Loucy (cell line): ENCODE data around the gene TBC1D1.

Source experiments
- H2AFZ ChIP-seq: fragments of 200-600 bp; sonication (generic); 2 replicates; pipeline ENCODE4 v1.6.0; 2016; ENCODE audit warnings: antibody characterized with exemption, mild to moderate bottlenecking, low read length, moderate library complexity
- H3F3A ChIP-seq: fragments of 200-600 bp; 2 replicates; pipeline ENCODE4 v1.6.0; 2016; ENCODE audit warnings: antibody characterized with exemption, low read depth, mild to moderate bottlenecking
- H3K27me3 ChIP-seq: fragments of 200-600 bp; sonication (generic); 2 replicates; pipeline ENCODE4 v1.6.1; 2014; ENCODE audit warnings: low read length, mild to moderate bottlenecking; ENCODE audit not compliant: insufficient read depth, poor library complexity, severe bottlenecking
- H3K36me3 ChIP-seq: fragments of 200-600 bp; sonication (generic); 2 replicates; pipeline ENCODE4 v1.6.1; 2016; ENCODE audit warnings: low read length; ENCODE audit not compliant: insufficient read depth
- H3K4me1 ChIP-seq: fragments of 200-600 bp; sonication (generic); 2 replicates; pipeline ENCODE4 v1.5.1; 2014; ENCODE audit warnings: low read length, mild to moderate bottlenecking; ENCODE audit not compliant: insufficient read depth, poor library complexity, severe bottlenecking
- H3K4me2 ChIP-seq: fragments of 200-600 bp; sonication (generic); 2 replicates; pipeline ENCODE4 v1.6.0; 2014; ENCODE audit warnings: antibody characterized with exemption, low read length, low read depth, mild to moderate bottlenecking; ENCODE audit not compliant: poor library complexity, severe bottlenecking
- H3K4me3 ChIP-seq: fragments of 200-600 bp; sonication (generic); 2 replicates; pipeline ENCODE4 v1.5.1; 2014; ENCODE audit warnings: low read length, mild to moderate bottlenecking, mixed read lengths; ENCODE audit not compliant: poor library complexity, severe bottlenecking
- H3K79me2 ChIP-seq: fragments of 200-600 bp; sonication (generic); 2 replicates; pipeline ENCODE4 v1.6.1; 2014; ENCODE audit warnings: low read length; ENCODE audit not compliant: insufficient read depth
- H3K9ac ChIP-seq: fragments of 200-600 bp; sonication (generic); 2 replicates; pipeline ENCODE4 v1.6.0; 2014; ENCODE audit warnings: mild to moderate bottlenecking, low read depth, low read length, moderate library complexity; ENCODE audit not compliant: poor library complexity, severe bottlenecking
- H3K9me2 ChIP-seq: fragments of 200-600 bp; sonication (generic); replicated peaks from 2 replicates; pipeline ENCODE4 v1.6.1; 2016; ENCODE audit warnings: low read depth, low read length, mixed read lengths
- H3K9me3 ChIP-seq: fragments of 200-600 bp; sonication (generic); 2 replicates; pipeline ENCODE4 v1.6.1; 2014; ENCODE audit warnings: mild to moderate bottlenecking, antibody characterized with exemption, low read length, low read depth; ENCODE audit not compliant: insufficient read depth
- H4K20me1 ChIP-seq: fragments of 200-600 bp; sonication (generic); 2 replicates; pipeline ENCODE4 v1.6.0; 2014; ENCODE audit warnings: antibody characterized with exemption, low read length, mild to moderate bottlenecking; ENCODE audit not compliant: insufficient read depth, poor library complexity, severe bottlenecking
- EZH2phosphoT487 ChIP-seq: fragments of 200-600 bp; IDR thresholded peaks from 2 replicates; pipeline ENCODE4 v1.6.1; 2018; ENCODE audit warnings: antibody characterized with exemption, mild to moderate bottlenecking, moderate library complexity, borderline replicate concordance
- TF ChIP-seq, protein P1 (sequence below): fragments of 200-600 bp; sonication (generic); conservative IDR thresholded peaks from 2 replicates; pipeline ENCODE4 v1.5.1; 2014; ENCODE audit warnings: mild to moderate bottlenecking, antibody characterized with exemption, low read length

Gene TBC1D1

DNA sequence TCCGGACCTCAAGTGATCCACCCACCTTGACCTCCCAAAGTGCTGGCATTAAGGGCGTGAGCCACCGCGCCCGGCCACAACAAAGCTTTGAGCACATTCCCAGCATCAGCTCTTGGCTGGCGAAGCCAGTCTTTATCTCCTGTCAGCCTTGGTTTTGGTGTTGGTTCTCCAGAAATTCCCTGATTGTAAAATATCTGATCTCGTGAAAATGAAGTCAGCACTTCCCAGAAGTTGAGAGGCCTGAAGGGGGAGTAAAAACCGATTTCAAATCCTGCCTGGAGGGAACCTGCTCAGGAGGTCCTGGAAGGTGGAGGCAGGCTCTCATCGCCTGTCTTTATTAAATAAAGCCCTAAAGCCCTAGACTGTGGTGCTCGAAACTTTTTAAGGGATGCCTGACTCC lies 102.9 kb downstream of the TBC1D1 start:
- peaks cover 6% of the 10 kb centered on the region for H3K4me1 ChIP-seq
- no peaks in the 10 kb centered on the region for H3K36me3 ChIP-seq
- no peaks in the 10 kb centered on the region for H3K9me3 ChIP-seq
- TF ChIP-seq, protein P1, sequence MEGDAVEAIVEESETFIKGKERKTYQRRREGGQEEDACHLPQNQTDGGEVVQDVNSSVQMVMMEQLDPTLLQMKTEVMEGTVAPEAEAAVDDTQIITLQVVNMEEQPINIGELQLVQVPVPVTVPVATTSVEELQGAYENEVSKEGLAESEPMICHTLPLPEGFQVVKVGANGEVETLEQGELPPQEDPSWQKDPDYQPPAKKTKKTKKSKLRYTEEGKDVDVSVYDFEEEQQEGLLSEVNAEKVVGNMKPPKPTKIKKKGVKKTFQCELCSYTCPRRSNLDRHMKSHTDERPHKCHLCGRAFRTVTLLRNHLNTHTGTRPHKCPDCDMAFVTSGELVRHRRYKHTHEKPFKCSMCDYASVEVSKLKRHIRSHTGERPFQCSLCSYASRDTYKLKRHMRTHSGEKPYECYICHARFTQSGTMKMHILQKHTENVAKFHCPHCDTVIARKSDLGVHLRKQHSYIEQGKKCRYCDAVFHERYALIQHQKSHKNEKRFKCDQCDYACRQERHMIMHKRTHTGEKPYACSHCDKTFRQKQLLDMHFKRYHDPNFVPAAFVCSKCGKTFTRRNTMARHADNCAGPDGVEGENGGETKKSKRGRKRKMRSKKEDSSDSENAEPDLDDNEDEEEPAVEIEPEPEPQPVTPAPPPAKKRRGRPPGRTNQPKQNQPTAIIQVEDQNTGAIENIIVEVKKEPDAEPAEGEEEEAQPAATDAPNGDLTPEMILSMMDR: no peak
- no peak for TF ChIP-seq EZH2phosphoT487
- no peak overlapping the region for H3K4me2 ChIP-seq
- no peak overlapping the region for H2AFZ ChIP-seq
- no peaks in the 10 kb centered on the region for H3K27me3 ChIP-seq
- H3K9ac ChIP-seq: no peak overlapping the region
- no peaks in the 10 kb centered on the region for H4K20me1 ChIP-seq
- no peaks in the 10 kb centered on the region for H3F3A ChIP-seq
- H3K4me3 ChIP-seq: no peak overlapping the region
- H3K79me2 ChIP-seq: peaks cover 15% of the 10 kb centered on the region; the same call in 1 of the 2 replicates
- H3K9me2 ChIP-seq: no peaks in the 10 kb centered on the region

DNA sequence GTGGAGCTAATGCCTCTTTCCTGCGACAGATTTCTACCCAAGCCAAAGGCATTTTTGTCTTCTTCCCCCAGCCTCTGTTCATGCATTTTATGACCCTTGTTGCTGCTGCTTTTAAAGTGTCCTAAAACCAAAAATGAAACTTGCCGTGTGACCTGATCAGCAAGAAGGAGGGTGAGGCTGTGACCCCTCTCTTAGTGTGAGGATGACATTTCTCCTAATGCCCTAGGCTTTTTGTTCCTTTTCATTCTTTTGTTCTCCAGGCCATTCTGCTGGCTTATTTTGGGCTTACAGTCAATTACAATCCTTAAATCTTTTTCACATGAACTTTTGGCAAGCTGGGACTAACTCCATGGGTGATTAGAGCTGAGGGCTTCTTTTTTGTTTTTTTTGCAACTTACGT lies 103.7 kb downstream of the TBC1D1 start:
- Histone ChIP-seq H3K9me3 (no peaks in the 10 kb centered on the region), H4K20me1 (no peaks in the 10 kb centered on the region), H3K4me1 (peaks cover 6% of the 10 kb centered on the region), H3K4me3 (no peak overlapping the region), H3K79me2 (peaks cover 15% of the 10 kb centered on the region; the same call in 1 of the 2 replicates), H3K9me2 (no peaks in the 10 kb centered on the region), H3K9ac (peak overlapping the region; percentile 0), H3K27me3 (no peaks in the 10 kb centered on the region), H3F3A (no peaks in the 10 kb centered on the region), H3K36me3 (no peaks in the 10 kb centered on the region), H3K4me2 (no peak overlapping the region), H2AFZ (no peak overlapping the region)
- no peak for TF ChIP-seq EZH2phosphoT487
- TF ChIP-seq, protein P1: no peak

DNA sequence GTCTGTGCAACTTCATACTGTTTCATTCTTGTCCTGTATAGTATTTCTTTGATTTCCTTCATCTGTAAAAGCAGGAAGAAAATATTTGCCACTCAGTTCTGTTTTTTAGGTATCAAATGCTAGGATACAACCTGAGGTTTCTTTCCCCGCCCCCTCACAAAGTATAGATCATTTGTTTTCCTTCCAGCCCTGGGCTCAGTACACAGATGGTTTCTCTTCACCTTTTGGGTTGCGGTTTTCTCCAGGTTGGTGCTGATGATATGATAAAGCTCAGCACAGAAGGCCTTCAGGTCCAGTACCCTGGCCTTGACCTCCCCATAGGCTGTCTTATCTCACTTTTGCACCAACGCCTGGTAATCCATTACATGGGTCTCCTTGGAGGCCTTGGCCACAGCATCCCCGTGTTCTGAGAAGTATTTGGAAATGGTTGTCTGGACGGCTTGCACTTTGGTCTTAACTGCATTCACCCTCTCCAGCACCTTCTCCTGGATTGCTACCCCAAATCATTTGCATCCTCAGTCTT lies 104.5 kb downstream of the TBC1D1 start:
- Histone ChIP-seq H2AFZ (no peak overlapping the region), H3K4me1 (peaks cover 6% of the 10 kb centered on the region), H3K9ac (no peak overlapping the region), H3F3A (no peaks in the 10 kb centered on the region), H4K20me1 (no peaks in the 10 kb centered on the region), H3K4me2 (no peak overlapping the region), H3K4me3 (no peak overlapping the region), H3K79me2 (peaks cover 20% of the 10 kb centered on the region; the same call in 1 of the 2 replicates), H3K9me2 (no peaks in the 10 kb centered on the region), H3K36me3 (no peaks in the 10 kb centered on the region), H3K9me3 (no peaks in the 10 kb centered on the region), H3K27me3 (no peaks in the 10 kb centered on the region)
- TF ChIP-seq, protein P1: no peak
- TF ChIP-seq EZH2phosphoT487: no peak
